ENCODE data around the gene MRPS18A. TPM values are rescaled to one million over a fixed set of nuclear protein-coding genes. Genes with fewer than 3 reads are reported as not detected.
"Not testable (repeated sequence)": the region's sequence is repeated elsewhere in the genome, so short reads cannot be mapped to it uniquely, and the experiment has no call there.

Gene MRPS18A
- polyA plus RNA-seq, 10 donors, result 25.5 to 33.5 (median 29.8) TPM

GRCh38 chr6:43671801-43672690 is 15.5 kb downstream of the MRPS18A start:
- DNase-seq, result peak in 1 of 3 donors; percentile 20

GRCh38 chr6:43671011-43671800 is 16.4 kb downstream of the MRPS18A start:
- DNase-seq, result peak in 1 of 3 donors; percentile 18

DNA sequence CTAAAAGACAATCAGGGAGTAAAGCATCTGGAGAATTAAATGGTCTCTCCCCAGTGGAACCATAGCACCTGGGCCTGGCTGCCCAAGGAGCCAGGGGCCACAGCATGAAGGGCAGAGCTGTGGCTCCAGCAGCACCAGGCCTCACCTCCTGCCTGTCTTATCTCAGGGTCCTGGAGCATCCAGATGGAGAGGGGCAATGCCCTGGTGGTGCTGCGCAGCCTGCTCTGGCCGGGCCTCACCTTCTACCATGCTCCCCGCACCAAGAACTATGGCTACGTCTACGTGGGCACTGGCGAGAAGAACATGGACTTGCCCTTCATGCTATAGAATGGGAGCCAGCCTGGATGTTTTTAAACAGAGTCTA is 17.0 kb downstream of the MRPS18A start:
- no peak for DNase-seq

- no peak for DNase-seq
These were observed 17.5 kb downstream of the MRPS18A start for GRCh38 chr6:43669922-43670622.

- peak in 2 of 3 donors; percentile 69 to 91 for DNase-seq
These were observed 18.3 kb downstream of the MRPS18A start for GRCh38 chr6:43669050-43669921.

DNA sequence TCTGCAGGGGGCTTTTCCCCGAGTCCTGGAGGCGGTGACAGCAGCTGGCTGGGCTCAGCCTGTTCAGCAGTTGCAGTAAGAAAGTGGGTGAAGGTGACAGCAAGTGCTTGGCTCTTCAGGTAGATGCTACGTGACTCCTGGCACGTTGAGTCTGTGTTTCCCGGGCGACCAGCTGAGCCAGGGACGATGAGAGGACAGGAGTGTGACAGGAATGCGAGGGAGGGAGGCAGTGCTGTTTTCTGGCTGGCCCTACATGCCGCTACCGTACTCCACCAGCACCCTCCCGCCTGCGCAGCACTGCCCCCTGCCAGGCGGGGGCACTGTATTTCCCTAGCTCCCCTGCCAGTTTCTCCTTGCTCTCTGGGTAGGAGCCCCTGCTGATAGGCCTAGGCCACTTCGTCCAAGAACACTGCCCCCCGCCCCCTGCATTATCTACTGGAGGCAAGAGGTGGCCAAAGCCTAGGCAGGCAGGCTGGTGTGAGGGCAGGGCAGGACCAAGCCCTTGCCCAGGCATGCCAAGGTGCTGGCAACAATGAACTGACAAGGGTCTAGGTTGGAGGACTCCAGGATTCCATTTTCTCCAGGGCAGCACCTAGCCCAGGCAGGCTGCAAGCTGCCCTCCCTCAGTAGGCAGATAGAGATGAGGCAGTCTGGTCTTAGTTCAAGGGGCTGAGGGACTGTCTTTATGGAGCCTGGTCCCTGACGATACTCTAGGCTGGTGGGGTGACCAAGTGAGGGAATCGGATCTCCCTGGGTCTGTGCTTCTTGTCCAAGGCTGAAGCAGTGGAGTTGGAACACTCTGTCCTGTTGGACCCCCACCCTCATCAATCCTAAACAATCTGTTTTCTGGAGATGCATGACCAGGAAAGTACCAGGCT is 19.2 kb downstream of the MRPS18A start:
- peak in 1 of 3 donors; percentile 75 for DNase-seq

DNA sequence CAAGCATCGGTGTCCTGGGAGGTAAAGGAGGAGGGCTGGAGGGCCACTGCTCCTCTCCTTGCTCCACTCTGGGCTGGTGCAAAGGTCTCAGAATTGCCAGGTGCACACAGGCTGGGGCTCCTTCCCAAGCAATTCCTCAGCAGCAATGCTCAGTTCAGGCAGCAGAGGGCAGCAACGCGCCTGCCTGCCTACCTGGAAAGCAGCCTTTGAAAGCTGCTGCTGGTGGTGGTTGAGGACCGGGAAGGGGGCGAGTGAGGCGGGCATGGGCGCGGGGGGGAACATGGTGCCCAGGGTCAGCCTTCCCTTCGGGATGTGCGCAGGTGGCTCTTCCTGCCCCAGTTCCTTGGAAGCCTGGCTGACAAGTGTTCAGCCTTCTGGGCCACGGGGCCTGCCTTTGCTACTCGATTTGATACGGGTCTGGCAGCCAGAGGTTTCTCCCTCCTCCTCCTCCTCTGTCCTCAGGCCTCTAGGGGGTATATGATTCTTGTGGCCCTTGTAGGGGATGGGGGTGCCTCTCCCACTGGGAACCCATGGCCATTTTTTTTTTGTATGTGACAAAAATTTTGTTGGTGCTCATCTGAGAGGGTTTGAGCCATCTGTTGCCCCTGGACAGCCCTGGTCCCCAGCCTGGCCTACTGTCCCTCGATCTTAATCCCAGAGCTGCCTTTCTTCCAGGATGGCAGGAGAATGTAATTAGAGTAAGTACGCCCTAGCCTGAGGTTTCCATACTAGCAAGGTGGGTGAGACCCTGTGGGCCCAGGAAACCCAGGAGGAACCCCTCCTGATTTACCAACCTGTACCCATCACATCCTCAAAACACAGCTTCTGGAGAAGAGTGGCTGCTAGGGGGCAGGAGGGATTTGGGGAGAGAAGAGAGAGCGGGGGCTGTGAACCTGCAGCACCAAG is 20.1 kb downstream of the MRPS18A start:
- peak; percentile 72 to 94 (median 79) for DNase-seq

GRCh38 chr6:43666196-43666920 is 21.2 kb downstream of the MRPS18A start:
- peak in 1 of 3 donors; percentile 57 for DNase-seq

DNA sequence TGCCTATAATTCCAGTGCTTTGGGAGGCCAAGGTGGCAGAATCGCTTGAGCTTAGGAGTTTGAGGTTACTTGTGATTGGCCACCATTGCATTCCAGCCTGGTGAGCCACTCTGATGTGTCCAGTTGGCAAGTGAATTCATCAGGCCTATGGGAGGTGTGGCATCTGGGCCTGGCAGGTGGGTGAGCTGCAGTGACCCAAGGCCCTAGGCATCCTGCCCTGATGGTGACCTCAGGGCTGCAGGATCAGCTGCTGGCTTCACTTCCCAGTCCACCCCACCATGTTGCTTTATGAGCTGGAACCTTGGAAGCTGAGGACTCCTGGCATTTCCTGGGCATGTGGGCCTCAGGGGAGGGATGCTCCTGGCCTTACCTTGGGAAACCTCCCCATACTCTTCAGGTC is 22.2 kb downstream of the MRPS18A start:
- no peak for DNase-seq

DNA sequence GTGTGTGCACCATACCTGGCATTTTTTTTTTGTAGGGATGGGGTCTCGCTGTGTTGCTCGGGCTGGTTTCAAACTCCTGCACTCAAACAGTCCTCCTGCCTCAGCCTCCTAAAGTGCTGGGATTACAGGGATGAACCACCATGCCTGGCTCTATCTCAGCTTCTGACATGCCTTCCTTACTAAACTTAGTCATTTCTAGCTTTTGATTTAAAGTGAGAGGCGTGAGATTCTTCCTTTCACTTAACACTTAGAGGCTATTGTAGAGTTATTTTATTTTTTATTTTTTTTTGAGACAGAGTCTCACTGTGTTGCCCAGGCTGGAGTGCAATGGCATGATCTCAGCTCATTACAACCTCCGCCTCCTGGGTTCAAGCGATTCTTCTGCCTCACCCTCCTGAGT is 24.6 kb downstream of the MRPS18A start:
- DNase-seq, result not testable (repeated sequence)

DNA sequence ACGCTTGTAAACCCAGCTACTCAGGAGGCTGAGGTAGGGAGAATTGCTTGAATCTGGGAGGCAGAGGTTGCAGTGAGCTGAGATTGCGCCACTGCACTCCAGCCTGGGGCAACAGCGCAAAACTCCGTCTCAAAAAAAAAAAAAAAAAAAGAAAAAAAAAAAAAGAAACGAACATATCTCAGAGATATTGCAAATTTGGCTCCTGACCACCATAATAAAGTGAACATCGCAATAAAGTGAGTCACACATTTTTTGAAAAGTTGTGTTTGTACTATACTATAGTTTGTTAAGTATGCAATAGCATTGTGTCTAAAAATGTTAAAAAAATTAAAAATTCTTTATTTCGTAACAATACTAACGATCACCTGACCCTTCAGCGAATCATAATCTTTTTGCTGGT is 29.4 kb downstream of the MRPS18A start:
- no peak for DNase-seq

GRCh38 chr6:43657221-43657802 is 30.3 kb downstream of the MRPS18A start:
- no peak for DNase-seq

DNA sequence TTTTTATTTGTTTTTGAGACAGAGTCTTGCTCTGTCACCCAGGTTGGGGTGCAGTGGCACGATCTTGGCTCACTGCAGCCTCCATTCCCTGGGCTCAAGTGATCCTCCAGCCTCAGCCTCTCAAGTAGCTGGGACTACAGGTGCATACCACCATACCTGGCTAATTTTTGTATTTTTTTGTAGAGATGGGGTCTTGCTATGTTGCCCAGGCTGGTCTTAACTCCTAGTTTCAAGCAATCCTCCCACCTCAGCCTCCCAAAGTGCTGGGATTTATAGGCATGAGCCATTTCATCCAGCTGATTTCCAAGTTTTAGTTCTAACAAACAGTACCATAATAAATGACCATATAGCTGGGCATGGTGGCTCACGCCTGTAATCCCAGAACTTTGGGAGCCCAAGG is 34.8 kb downstream of the MRPS18A start:
- not testable (repeated sequence) for DNase-seq

DNA sequence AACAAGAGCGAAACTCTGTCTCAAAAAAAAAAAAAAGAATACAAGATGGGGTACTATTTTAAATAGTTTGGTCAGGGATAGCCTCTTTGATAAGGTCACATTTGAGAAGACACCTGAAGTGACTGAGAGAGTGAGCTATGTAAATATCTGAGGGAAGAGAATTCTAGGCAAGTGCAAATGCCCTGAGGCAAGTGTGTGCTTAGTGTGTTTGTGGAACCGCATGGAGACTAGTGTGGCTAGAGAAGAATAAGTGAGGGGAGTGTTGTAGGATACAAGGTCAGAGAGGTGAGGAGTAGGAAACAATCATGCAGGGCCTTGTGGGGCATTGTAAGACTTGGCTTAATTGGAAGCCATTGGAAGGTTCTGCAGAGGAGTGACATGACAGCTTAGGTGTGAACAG is 39.3 kb downstream of the MRPS18A start:
- DNase-seq, result no peak

GRCh38 chr6:43647613-43648012 is 40.0 kb downstream of the MRPS18A start:
- no peak for DNase-seq

DNA sequence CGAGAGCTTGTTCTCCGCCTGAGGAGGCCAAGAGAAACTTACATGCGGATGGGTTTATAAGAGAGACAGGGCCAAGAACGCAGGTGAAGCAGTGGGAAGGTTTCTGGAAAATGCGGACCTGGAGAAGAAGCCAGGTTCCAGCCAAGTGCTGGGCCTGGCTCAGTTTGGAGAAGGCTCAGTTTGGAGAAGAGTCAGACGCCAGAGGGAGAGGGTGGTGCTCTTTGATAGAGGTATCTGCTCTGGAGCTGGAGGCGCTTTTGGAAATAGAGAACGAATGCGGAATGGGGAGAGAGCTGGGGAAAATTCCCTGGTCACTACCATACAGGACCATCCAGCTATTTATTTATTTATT is 42.0 kb downstream of the MRPS18A start:
- DNase-seq, result no peak

DNA sequence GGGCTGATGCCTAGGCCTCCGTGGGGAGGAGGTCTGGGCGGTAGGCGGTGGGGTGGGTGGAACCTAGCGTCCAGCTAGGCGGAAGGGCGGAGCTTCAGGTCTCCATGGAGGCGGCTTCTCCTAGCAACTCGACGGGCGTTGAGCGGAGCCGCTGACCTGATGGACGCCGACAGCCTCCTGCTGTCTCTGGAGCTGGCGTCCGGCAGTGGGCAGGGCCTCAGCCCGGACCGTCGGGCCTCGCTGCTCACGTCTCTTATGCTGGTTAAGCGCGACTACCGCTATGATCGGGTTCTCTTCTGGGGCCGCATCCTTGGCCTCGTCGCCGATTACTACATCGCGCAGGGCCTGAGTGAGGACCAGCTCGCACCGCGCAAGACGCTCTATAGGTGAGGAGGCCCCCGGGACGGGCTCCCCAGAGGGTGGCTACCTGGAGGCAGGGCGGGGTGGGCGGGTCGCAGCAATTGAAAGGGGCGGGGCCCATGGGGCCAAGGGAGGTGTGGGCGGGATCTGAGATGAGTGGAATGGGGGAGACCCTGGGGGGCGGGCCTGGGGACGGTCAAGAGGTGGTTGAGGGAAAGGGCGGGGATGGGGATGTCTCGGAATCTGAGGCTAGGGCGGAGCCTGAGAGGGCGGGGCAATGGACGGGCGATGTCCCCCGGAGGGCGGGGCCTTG is 42.5 kb downstream of the MRPS18A start, which contains the start of gene RSPH9:
TSS of gene RSPH9 (plus strand) at position 97 of the 673 bp plus-strand sequence. CDS start at position 160, 63 bp downstream.
- DNase-seq, result peak in 2 of 3 donors; percentile 81 to 92
